WI38 (cell line): Measurements from ENCODE around the gene SPA17.

Source experiments
- H3K4me3 ChIP-seq: 2 replicates; pipeline ENCODE4 v1.5.1; 2011; ENCODE audit warnings: low read depth, mild to moderate bottlenecking, control low read depth, low read length
- CTCF ChIP-seq: IDR thresholded peaks from 2 replicates; pipeline ENCODE4 v1.5.1; 2012; ENCODE audit warnings: low read depth, mild to moderate bottlenecking, control low read depth, low read length

The SPA17 gene

GRCh38 chr11:124673333-124674167 is at the start of gene SPA17, which contains the start of gene SIAE:
TSS of gene SPA17 (plus strand) at chr11:124673904. CDS start at chr11:124675265, 1,361 bp downstream.
TSS of gene SIAE (minus strand) at chr11:124673739. CDS start at chr11:124673708, 31 bp downstream.
- H3K4me3 ChIP-seq, result peak within 1 kb of the TSS; percentile 65
- no peak for TF ChIP-seq CTCF

- no peak for TF ChIP-seq CTCF
- no peak overlapping the region for H3K4me3 ChIP-seq
These were observed 48.1 kb upstream of the SPA17 start for GRCh38 chr11:124625504-124626168.

GRCh38 chr11:124627546-124627945 is 46.2 kb upstream of the SPA17 start:
- no peak for TF ChIP-seq CTCF
- no peak overlapping the region for H3K4me3 ChIP-seq

- TF ChIP-seq CTCF, result no peak
- no peak overlapping the region for H3K4me3 ChIP-seq
These were observed 43.7 kb upstream of the SPA17 start for GRCh38 chr11:124629961-124630360.

- 0 out of 2 replicates have a peak, but pooled peaks have one; percentile 17 for TF ChIP-seq CTCF
- no peak overlapping the region for H3K4me3 ChIP-seq
These were observed 40.3 kb upstream of the SPA17 start for GRCh38 chr11:124633355-124633754.

GRCh38 chr11:124635932-124636331 is 37.8 kb upstream of the SPA17 start:
- TF ChIP-seq CTCF, result no peak
- no peak overlapping the region for H3K4me3 ChIP-seq

- TF ChIP-seq CTCF, result no peak
These were observed 35.2 kb upstream of the SPA17 start for GRCh38 chr11:124638500-124638899.

More at GRCh38 chr11:124638500-124638899, 35.2 kb upstream of the SPA17 start:
- no peak overlapping the region for H3K4me3 ChIP-seq
